GM12878 (cell line): ENCODE measurements around the gene CFAP90. TPM values are rescaled to one million over a fixed set of nuclear protein-coding genes. Genes with fewer than 3 reads are reported as not detected.

Experiments
- CREB1 ChIP-seq: IDR thresholded peaks from 2 replicates; pipeline ENCODE4 v1.6.1; 2012; ENCODE audit warnings: low read depth, mild to moderate bottlenecking, inconsistent platforms
- EED ChIP-seq: sonication (generic); IDR thresholded peaks from 2 replicates; pipeline ENCODE4 v1.6.1; 2016; ENCODE audit warnings: antibody characterized with exemption, low read depth
- ETV6 ChIP-seq, 2 experiments: fragments of 450-650 bp in 1 of 2; IDR thresholded peaks in 1 of 2; conservative IDR thresholded peaks in 1 of 2; 2 replicates each; pipeline ENCODE4 v1.6.1; 2014; ENCODE audit warnings: antibody characterized with exemption in 1 of 2, borderline replicate concordance in 1 of 2, low read depth in 1 of 2, mild to moderate bottlenecking in 1 of 2, moderate library complexity in 1 of 2
- NFYB ChIP-seq: IDR thresholded peaks from 2 replicates; pipeline ENCODE4 v1.6.1; 2011; ENCODE audit warnings: low read depth, mild to moderate bottlenecking, low read length, improper control_type of control experiment, moderate library complexity; ENCODE audit not compliant: insufficient read depth
- PRDM15 ChIP-seq: fragments of 450-650 bp; formaldehyde crosslinking; IDR thresholded peaks from 2 replicates; pipeline ENCODE4 v1.4.0; 2020; ENCODE audit warnings: mild to moderate bottlenecking, moderate library complexity
- RUNX3 ChIP-seq: IDR thresholded peaks from 2 replicates; pipeline ENCODE4 v1.6.1; 2012; ENCODE audit warnings: low read length, inconsistent platforms
- SPI1 ChIP-seq: IDR thresholded peaks from 2 replicates; pipeline ENCODE4 v1.6.1; 2011; ENCODE audit warnings: low read depth, mild to moderate bottlenecking, low read length, moderate library complexity, borderline replicate concordance; ENCODE audit not compliant: insufficient read depth
- TAF1 ChIP-seq: IDR thresholded peaks from 2 replicates; pipeline ENCODE4 v1.6.1; 2011; ENCODE audit warnings: mild to moderate bottlenecking, low read depth, low read length, borderline replicate concordance
- TARDBP ChIP-seq: IDR thresholded peaks from 2 replicates; pipeline ENCODE4 v1.6.1; 2016; ENCODE audit warnings: borderline replicate concordance
- polyA plus RNA-seq, 11 experiments: library from polyadenylated mRNA; depleted of rRNA in 4 of 11; unstranded in 6 of 11; stranded (reverse) in 5 of 11; fragments of >200 nt; fragmentation: Nextera tagmentation in 4 of 11; fragmentation: Illumina TruSeq in 1 of 11; extraction: Ambion mirVana in 4 of 11; extraction: Trizol in 1 of 11; gene quantifications; 1 replicate in 1 of 11; 2 replicates in 10 of 11; pipeline versions ENCODE4 v1.2.1 to v1.2.3, GENCODE V29; 2011 to 2016; ENCODE audit warnings: inconsistent platforms in 2 of 11, missing spikeins in 2 of 11, low read depth in 1 of 11
- total RNA-seq, 4 experiments: library from RNA; depleted of rRNA in 3 of 4; stranded (reverse); fragments of >200 nt in 3 of 4; fragmentation: Illumina TruSeq in 1 of 4; extraction: Trizol in 1 of 4; gene quantifications; 2 replicates each; pipeline versions ENCODE4 v1.2.1 to v1.2.3, GENCODE V29; 2013 to 2021

The CFAP90 gene
- total and polyA plus RNA-seq, 10 of the 15 experiments (the other 5 are each of a cell fraction or from before 2014, with no cell fraction given), result not detected

- TF ChIP-seq TARDBP (no peak), TAF1 (no peak), SPI1 (no peak), NFYB (no peak), ETV6 (conservative IDR thresholded peaks at IDR 0.05 in 1 of 2, IDR thresholded peaks at IDR 0.05 in 1 of 2; ENCODE audit: borderline replicate concordance in 1 of 2, low read depth in 1 of 2) (no peak), EED (no peak), CREB1 (no peak), PRDM15 (CRISPR knock-in tag) (no peak), RUNX3 (no peak)
These were observed 21.7 kb upstream of the CFAP90 start (continued) for GRCh38 chr5:7872517-7873130.
